Vagina (tissue), 2 donors: ENCODE results near the gene CACNA1C. TPM values are rescaled to one million over a fixed set of nuclear protein-coding genes. Genes with fewer than 3 reads are reported as not detected.

Source experiments
- DNase-seq, 2 donors: peaks; one replicate each; pipeline ENCODE4 v3.0.0-alpha.2; 2017; ENCODE audit errors: extremely low spot score in 2 of 2
- H3K27ac ChIP-seq: fragments of 200-600 bp; sonication (generic); one replicate; pipeline ENCODE4 v1.5.1; 2019
- H3K27me3 ChIP-seq: fragments of 200-600 bp; sonication (generic); one replicate; pipeline ENCODE4 v1.5.1; 2019
- H3K36me3 ChIP-seq, 2 donors: fragments of 200-600 bp; sonication (generic); one replicate each; pipeline ENCODE4 v1.5.1; 2017 to 2019
- H3K4me1 ChIP-seq: fragments of 200-600 bp; sonication (generic); one replicate; pipeline ENCODE4 v1.5.1; 2019
- H3K4me3 ChIP-seq, 2 donors: fragments of 200-600 bp; sonication (generic); 1 replicate in 1 of 2; 2 replicates in 1 of 2; pipeline ENCODE4 v1.5.1; 2016 to 2019
- H3K9me3 ChIP-seq: fragments of 200-600 bp; sonication (generic); one replicate; pipeline ENCODE4 v1.5.1; 2019
- CTCF ChIP-seq, 3 experiments: fragments of 450-650 bp in 2 of 3; fragments of 200-600 bp in 1 of 3; sonication (generic) in 1 of 3; IDR thresholded peaks; one replicate each; pipeline ENCODE4 v1.5.1; 2017 to 2019; ENCODE audit warnings: antibody characterized with exemption in 3 of 3, mild to moderate bottlenecking in 2 of 3, moderate library complexity in 2 of 3
- POLR2A ChIP-seq, 2 donors: fragments of 450-650 bp; IDR thresholded peaks; one replicate each; pipeline ENCODE4 v1.6.1; 2017; ENCODE audit warnings: antibody characterized with exemption in 2 of 2, mild to moderate bottlenecking in 2 of 2, moderate library complexity in 2 of 2
- POLR2AphosphoS5 ChIP-seq, 2 donors: sonication (generic); formaldehyde crosslinking; IDR thresholded peaks; one replicate each; pipeline ENCODE4 v1.9.0; 2017; ENCODE audit warnings: antibody characterized with exemption in 2 of 2, mild to moderate bottlenecking in 2 of 2, low read depth in 1 of 2; ENCODE audit not compliant: insufficient read depth in 1 of 2
- intact Hi-C: fragments of 100-400 bp; cut with DNase I; formaldehyde crosslinking; loops from one replicate; pipeline ENCODE4 v1.15.1; 2023
- total RNA-seq: library from RNA; depleted of rRNA; stranded (reverse); fragments of >200 nt; gene quantifications from one replicate; pipeline ENCODE4 v1.2.3, GENCODE V29; 2016

Gene CACNA1C
- total RNA-seq, 1 donor from 2014 or later: 9.8 TPM

GRCh38 chr12:2221030-2221621, 168.3 kb downstream of the CACNA1C start:
- intact Hi-C loops: no loop called here
- no peak overlapping the region for H3K27ac ChIP-seq
- TF ChIP-seq CTCF (IDR thresholded peaks at IDR 0.05) (no peak), POLR2AphosphoS5 (IDR thresholded peaks at IDR 0.05; ENCODE audit: insufficient read depth in 1 of 2, low read depth in 1 of 2) (no peak), POLR2A (IDR thresholded peaks at IDR 0.05) (no peak)

GRCh38 chr12:2222691-2223090, 169.9 kb downstream of the CACNA1C start:
- intact Hi-C loops: no loop called here
- DNase-seq: no peak
- Histone ChIP-seq H3K27ac (no peak overlapping the region), H3K9me3 (no peaks in the 10 kb centered on the region), H3K27me3 (no peaks in the 10 kb centered on the region), H3K4me1 (no peaks in the 10 kb centered on the region), H3K4me3 (no peak overlapping the region), H3K36me3 (no peaks in the 10 kb centered on the region)
- TF ChIP-seq POLR2AphosphoS5 (IDR thresholded peaks at IDR 0.05; ENCODE audit: insufficient read depth in 1 of 2, low read depth in 1 of 2) (no peak), CTCF (IDR thresholded peaks at IDR 0.05) (no peak), POLR2A (IDR thresholded peaks at IDR 0.05) (no peak)

More at GRCh38 chr12:2221030-2221621, 168.3 kb downstream of the CACNA1C start:
- H3K4me1 ChIP-seq: no peaks in the 10 kb centered on the region
- no peaks in the 10 kb centered on the region for H3K9me3 ChIP-seq
- no peak for DNase-seq
- no peaks in the 10 kb centered on the region for H3K27me3 ChIP-seq
- H3K36me3 ChIP-seq: no peaks in the 10 kb centered on the region
- no peak overlapping the region for H3K4me3 ChIP-seq

GRCh38 chr12:2224961-2225360, 172.2 kb downstream of the CACNA1C start:
- H3K36me3 ChIP-seq: no peaks in the 10 kb centered on the region
- no peak for DNase-seq
- intact Hi-C loops: no loop called here
- TF ChIP-seq CTCF (IDR thresholded peaks at IDR 0.05): no peak
- no peak for TF ChIP-seq POLR2A (IDR thresholded peaks at IDR 0.05)
- TF ChIP-seq POLR2AphosphoS5 (IDR thresholded peaks at IDR 0.05; ENCODE audit: insufficient read depth in 1 of 2, low read depth in 1 of 2): no peak
- no peaks in the 10 kb centered on the region for H3K9me3 ChIP-seq
- H3K4me1 ChIP-seq: no peaks in the 10 kb centered on the region
- no peaks in the 10 kb centered on the region for H3K27me3 ChIP-seq
- H3K27ac ChIP-seq: no peak overlapping the region
- H3K4me3 ChIP-seq: no peak overlapping the region

GRCh38 chr12:2225696-2226095, 172.9 kb downstream of the CACNA1C start:
- Histone ChIP-seq H3K27me3 (no peaks in the 10 kb centered on the region), H3K27ac (no peak overlapping the region), H3K4me1 (no peaks in the 10 kb centered on the region), H3K9me3 (no peaks in the 10 kb centered on the region), H3K4me3 (no peak overlapping the region), H3K36me3 (no peaks in the 10 kb centered on the region)
- intact Hi-C loops: no loop called here
- DNase-seq: no peak
- TF ChIP-seq POLR2AphosphoS5 (IDR thresholded peaks at IDR 0.05; ENCODE audit: insufficient read depth in 1 of 2, low read depth in 1 of 2): no peak
- TF ChIP-seq POLR2A (IDR thresholded peaks at IDR 0.05): no peak
- no peak for TF ChIP-seq CTCF (IDR thresholded peaks at IDR 0.05)

- intact Hi-C loops: no loop called here
- Histone ChIP-seq H3K27me3 (no peaks in the 10 kb centered on the region), H3K4me1 (no peaks in the 10 kb centered on the region), H3K27ac (no peak overlapping the region), H3K36me3 (no peaks in the 10 kb centered on the region), H3K9me3 (no peaks in the 10 kb centered on the region), H3K4me3 (no peak overlapping the region)
- TF ChIP-seq CTCF (IDR thresholded peaks at IDR 0.05): no peak
- no peak for TF ChIP-seq POLR2A (IDR thresholded peaks at IDR 0.05)
- TF ChIP-seq POLR2AphosphoS5 (IDR thresholded peaks at IDR 0.05; ENCODE audit: insufficient read depth in 1 of 2, low read depth in 1 of 2): no peak
- no peak for DNase-seq
These were observed 173.9 kb downstream of the CACNA1C start for GRCh38 chr12:2226641-2227040.
